Measurements from ENCODE around the gene CTXND1.

The CTXND1 gene

DNA sequence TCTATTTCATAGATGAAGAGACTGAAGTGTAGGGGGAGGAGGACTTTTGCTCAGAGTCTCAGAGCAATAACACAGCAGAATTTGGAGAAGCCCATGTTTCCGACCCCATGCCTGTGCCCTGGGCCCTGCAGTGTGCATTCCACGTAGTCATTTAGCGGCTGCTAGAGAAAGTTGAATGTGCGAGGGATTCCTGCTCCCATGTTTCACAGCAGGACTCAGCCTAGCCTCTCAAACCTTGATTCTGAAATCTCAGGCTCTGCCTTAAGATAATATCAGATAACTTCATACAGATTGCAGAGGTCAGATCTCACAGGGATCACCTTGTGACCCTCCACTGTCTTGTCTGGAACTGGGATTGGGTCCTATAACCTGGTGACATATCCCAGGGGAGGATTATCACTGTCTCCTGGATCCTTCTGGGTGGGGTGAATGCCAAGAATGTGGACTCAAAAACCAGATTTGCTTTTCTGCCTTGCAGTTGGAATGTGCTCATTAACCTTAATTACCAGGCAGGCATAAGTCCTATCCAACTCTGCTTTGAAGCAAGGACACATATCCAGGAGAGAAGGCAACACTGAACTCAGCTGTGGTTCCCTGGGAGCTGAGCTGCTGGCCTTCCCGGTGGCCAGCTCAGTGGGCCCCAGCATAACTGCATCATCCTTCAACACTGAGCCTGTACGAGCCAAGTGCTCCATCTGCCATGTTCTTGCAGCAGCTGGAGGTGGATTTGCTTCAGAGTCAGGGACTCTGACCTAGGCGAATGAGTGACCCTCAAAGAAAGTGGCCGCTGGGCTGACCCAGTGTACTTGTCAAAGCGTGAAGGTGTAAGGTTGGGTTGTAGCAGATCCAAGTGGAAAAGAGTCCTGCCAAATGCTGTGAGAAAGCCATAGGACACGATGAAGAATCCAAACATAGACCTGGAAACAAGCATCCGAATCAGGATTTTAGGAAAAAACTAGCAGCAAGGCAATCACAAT, 43.0 kb downstream of the CTXND1 start:
- DNase-seq (ENCODE audit: low read depth), result no peak

DNA sequence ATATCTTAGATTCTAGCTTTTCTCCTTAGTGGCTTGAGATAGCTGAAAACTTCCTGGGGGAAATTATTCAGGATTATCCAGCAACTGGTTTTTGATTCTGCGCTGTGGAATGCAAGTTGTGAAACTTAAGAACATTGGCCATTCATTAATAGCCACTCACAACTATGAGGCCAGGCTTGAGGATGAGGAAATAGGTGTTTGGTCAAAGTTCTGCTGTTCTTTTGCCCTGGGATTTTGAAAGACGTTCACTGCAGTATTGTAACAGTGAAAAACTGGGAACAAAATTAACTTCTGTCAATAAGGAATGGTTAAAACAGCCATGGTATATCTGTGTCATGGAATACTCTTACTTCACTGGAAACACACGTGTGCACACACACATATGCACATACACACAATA, 44.1 kb downstream of the CTXND1 start:
- peak; percentile 11 for DNase-seq (ENCODE audit: low read depth)

DNA sequence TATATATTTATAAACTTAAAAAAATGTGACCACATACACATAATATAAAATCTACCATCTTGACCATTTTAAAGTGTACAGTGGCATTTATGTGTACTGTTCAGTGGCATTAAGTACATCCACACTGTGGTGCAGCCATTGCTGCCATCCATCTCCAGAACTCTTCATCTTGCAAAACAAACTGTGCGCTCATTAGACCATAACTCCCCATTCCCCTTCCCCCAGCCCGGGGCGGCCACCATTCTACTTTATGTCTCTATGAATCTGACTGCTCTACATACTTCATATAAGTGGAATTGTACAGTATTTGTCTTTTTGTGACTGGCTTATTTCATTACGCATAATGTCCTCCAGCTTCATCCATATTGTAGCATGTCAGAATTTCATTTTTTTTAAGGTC, 47.8 kb downstream of the CTXND1 start:
- no peak for DNase-seq (ENCODE audit: low read depth)

DNA sequence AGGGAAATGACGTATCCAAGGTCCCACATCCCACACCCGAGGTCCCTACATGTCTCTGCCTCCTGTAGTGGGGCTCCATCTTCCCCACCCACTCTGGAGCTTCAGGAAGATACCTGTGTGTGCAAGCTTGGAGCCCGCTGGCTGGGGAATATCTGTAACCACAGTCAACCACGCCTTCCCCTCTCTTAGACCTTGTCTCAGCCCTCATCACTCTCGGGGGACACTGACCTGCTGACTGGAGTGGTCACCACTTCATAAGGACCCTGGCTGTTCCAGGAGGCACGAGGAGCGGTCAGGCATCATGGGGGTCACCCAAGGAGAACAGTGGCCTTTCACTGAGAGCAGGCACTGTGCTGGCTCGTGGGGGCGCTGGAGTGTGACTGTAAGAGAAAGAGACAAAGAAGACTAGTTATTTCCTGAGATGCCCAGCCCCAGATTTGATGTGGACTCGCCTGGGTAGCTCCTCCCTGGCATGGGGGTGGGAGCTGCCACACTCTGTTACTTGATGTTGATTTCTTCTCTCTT, 48.6 kb downstream of the CTXND1 start:
- no peak for DNase-seq (ENCODE audit: low read depth)

DNA sequence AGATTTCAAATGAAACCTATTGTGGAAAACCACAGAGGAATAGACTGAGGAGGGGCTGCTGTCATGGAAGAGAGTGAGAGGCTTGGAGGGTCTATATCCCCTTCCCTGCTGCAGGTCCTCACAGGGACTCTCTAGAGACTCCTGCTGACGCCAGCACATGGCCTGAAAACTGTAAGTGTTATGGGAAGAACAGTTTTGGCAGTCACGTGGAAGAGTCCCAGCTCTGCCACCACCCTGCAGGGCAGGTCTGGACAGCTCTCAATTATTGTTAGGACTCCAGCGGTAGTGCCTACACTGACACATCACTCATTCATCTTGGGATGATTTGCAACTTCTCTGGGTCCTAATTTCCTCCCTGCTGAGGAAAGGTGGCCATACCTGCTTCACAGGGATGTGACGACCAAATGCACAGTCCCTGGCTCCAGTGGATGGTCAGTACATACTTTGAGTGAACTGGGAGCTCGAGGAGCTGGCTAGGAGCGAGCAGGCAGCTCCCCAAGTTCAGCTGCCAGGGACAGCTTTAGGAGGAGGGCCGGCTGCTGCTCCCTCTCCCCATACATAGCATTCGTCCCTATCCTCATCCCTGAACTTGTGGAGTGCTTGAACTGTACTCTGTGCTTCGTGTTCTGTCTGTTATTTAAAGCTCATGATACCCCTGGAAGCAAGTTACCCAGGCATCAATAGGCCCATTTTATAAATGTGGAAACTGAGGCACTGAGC, 49.2 kb downstream of the CTXND1 start:
- DNase-seq (ENCODE audit: low read depth), result no peak

DNA sequence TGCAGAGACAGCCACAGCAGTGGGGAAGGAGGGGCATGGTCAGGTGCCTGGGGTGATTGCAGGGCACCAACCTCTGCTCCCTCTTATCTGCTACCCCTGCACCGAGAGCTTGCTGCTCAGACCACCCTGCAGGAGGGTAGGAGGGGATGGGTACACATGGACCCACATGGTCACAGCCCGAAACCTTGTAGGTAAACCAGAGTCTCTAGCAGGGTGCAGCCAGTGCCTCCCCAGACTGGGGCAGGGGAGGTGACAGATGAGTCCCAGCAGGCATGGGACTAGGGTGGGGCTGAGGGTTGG, 50.0 kb downstream of the CTXND1 start:
- no peak for DNase-seq (ENCODE audit: low read depth)

DNA sequence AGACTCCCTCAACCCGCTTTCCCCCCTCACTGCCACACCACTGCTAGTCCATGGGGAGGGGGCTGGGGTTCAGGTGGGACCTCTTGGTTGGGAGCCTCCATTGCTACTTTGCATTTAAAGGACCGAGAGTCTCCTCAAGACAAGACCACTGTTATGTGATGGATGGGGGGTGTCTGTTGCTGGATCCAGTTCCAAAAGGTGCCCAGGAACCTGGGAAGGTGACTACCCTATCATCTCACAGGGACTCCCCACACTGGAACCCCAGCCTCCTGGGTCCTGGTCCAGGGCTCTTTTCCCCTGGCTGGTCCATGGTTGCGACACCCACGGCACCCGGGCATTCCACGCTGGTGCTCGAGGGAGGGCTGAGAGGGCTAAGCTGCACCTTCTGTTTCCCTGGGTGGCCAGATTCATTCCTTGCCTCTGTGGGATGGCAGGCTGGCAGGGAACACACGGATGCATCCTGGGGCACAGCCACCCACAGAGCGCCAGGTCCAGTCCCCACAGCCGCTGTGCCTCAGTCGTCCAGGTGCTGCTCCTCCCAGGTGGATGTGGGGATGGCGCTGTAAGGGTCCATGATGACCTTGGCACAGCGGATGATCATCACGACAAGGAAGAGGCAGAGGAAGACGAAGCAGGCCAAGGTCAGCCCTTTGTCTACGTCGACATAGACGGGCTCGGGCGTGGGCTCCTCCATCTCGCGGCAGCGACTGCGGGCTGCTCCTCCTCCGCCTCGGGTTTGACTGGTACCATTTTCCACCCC, 50.6 kb downstream of the CTXND1 start:
- DNase-seq (ENCODE audit: low read depth), result no peak

DNA sequence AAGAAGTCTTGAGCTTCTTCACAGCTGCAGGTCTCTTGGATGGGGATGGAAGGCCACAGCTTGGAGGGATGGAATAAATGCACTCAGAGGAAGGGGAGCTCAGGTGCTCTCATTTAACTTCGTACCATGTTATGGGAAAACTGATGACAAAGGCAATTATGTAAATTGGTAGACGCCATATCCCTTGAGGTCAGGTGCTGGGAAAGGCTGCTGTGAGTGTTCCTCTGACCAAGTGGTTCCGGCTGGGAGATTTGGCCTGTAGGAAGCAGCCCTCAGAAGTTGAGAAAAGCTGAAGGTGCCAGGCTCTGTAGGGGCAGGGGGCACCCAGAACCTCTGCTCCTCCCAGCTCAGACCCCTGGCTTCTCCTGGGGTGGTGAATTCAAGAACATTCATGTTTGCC, 52.1 kb downstream of the CTXND1 start:
- no peak for DNase-seq (ENCODE audit: low read depth)

DNA sequence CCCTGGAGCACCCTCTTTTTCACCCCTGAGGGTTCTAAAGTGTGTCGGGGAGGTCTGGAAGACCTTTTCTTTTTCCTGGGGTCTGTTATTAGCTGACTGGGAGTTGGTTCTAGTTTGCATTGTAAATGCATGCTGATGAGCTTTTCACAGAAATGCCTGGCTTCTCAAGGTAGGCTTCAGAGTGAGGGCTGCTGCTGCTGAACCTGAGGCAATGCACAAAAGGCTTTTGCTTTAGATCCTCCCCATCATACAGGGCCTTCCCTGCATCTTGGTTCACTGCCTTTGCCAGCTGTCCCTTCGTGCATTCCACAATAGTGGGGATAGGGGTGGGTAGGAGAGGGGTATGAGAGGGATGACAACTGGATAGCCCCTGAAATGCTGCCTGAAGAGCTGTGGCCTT, 52.6 kb downstream of the CTXND1 start:
- no peak for DNase-seq (ENCODE audit: low read depth)

DNA sequence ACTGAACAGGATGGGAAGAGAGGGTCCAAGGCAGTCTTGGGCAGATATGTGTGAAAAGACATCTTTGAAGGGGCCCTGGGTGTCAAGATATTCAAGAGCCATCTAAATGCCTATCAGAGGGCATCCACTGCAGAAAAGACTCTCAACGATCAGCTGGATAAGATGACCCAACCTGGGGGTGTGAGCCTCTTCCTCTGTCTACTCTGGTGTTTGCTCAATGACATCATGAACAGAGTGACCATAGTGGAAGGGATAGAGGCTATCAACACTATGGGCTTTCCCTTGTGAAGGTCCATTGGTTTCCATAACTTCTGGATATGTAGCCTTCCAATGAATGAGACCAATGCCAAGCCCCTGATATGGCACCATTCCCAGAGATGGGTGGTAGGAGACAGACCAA, 57.1 kb downstream of the CTXND1 start:
- no peak for DNase-seq (ENCODE audit: low read depth)

DNA sequence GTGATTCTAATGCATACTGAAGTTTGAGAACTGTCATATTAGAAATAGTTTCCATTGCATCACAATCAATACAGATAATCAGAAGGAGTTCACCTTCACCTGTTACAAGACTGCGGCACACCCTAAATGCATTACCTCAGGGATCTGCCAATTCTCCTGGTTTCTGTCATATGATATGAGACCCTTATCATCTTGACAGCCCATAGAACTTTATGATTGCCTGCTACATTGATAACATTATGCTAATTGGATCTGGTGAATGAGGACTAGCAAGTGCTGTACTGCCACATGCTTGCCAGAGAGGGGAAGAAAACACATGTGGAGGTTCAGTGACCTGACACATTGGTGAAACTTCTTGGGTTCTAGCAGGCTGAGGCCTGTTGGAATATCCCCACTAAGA, 57.8 kb downstream of the CTXND1 start:
- no peak for DNase-seq (ENCODE audit: low read depth)

DNA sequence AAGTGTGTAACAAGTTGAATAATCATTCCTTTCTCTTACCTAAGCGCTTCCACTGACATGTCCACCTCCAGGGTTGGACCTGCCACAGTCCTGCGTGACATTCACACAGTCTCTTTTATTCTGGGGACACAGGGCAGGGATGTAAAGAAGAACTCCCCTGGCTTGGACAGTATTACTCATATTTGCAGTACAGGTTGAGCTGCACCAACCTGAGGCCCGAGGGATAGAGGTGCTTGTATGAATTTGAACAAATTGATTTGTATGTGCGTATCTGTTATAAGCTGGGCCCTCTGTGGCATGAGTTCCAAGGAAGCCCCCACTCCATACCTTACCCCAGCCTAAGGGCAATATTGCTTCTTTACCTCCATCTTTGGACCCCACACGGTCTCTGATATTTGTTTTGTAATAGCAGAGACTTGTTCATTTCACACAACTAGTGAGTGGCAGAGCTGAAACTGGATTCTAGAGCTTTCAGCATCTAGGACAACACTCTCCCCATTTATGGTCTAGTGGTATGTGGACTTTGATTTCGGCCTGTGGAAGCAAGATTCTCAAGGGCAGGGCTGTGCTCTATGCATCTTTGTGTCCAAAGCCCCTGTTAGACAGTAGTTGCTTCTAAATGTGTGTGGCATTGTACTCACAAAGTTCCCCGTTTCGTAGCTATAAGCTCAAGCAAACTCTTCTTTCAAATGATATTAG, 60.0 kb downstream of the CTXND1 start:
- DNase-seq (ENCODE audit: low read depth), result no peak

DNA sequence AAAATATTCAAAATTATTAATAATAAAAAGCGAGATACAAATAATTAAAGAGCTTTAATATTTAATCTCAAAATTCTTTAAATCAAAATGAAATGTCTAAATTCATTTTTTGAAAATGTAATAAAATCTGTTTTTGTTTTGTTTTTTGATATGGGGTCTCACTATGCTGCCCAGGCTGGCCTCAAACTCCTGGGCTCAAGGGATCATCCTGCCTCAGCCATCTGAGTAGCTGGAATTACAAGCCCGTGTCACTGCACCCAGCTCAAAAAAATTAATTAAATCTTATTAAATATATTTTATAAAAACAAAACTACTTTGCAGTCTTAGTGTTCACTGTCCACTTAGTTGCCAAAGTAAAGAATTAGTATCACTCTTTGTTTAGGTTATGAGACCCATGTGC, 60.8 kb downstream of the CTXND1 start:
- no peak for DNase-seq (ENCODE audit: low read depth)

DNA sequence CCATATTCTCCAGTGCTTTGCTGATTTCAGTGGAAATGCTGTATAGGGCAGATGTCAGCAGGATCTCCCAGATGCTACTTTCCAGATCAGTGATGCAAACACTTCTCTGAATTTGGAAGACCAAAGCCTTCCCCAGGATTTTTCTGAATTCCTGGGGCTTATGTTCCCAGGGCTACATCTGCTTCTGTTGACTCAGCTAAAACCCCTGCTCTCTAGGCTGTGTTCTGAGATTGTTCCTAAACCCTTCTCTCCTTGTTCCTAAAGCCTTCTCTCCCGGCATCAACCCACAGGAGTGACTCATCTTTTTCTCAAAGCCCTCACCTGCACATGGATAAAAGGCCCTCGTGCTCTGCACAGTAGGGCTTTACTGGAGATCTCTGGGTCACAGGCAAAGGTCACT, 63.8 kb downstream of the CTXND1 start:
- no peak for DNase-seq (ENCODE audit: low read depth)

DNA sequence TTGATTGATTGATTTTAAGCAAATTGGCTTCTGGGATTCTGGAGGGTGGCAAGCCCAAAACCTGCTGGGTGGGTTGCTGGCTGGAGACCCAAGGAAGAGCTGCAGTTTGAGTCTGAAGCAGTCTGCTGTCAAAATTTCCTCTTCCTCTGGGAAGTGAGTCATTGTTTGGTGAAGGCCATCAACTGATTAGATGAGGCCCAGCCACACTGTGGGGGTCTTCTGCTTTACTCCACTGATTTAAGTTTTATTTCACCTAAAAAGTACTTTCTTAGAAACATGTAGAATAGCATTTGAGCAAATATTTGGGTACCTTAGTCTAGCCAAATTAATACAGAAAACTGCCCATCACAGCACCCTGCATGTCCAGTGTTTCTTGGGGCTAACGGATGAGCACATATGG, 65.4 kb downstream of the CTXND1 start:
- no peak for DNase-seq (ENCODE audit: low read depth)

DNA sequence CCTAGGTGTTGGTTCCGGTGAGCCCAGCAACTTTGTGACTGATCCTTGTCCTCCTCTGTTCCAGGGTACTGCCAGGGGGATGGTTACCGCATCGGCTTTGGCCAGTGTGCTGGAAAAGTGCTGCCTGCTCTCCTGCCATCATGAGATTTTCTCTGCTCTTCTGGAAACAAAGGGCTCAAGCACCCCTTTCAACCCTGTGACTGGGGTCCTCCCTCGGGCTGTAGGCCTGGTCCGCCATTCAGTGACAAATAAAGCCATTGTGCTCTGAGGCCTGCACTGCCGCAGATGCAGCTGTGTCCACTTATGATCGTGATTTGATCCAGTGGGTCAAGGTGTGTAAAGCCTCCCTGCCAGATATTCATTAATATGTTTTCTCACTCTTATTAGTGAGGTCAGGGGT, 65.9 kb downstream of the CTXND1 start:
- no peak for DNase-seq (ENCODE audit: low read depth)

DNA sequence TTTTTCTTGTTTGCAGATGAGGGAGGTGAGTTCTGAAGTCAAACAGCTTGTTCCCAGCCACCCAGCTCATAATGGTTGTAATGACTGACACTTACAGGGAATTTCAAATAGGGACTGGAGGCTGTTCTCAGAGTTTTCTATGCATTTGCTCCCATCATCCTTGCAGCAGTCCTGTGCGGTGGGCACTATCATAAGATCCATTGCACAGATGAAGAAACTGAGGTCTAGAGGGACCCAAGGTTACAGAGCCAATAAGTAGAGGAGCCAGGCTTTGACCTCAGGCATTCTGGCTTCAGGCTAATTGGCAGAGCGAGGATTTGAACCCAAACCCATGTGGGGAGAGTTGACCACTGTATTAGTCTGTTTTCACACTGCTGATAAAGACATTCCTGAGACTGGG, 66.9 kb downstream of the CTXND1 start:
- no peak for DNase-seq (ENCODE audit: low read depth)

DNA sequence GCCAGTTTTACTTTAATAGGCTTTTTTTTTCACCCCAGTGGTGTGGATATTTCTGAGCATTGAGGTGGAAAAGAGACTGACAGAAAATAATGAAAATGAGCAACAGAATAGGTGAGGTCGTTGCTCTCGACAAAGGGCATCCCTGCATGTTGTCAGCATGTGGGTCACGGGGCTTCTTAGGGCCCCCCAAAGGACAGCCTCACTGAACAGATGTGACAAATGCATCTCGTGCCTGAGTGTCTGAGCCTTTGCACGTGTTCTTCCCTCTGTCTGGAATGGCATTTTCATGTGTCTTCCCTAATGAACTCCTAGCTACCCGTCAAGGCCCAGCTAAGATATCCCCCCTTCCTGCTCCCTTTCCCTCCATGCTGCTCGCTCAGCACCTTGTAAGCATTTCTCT, 67.5 kb downstream of the CTXND1 start:
- DNase-seq (ENCODE audit: low read depth), result no peak

DNA sequence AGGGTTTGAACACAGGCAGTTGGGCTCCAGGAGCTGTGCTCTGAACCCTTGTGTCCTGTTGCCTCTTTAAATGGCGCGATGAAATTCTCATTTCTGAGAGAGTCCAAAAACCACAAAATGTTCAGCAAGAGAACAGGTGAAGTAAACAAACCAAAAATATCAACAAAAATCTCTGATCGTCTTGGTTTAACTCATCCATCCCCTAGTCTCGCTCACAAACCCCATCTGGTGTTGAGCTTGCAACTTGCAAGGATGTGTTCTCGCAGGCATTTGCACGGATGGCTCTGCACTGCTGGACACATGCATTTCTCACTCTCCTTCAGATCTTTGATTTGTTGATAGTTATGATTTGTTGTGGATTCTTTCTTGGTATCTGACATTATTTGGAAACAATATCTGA, 68.1 kb downstream of the CTXND1 start:
- DNase-seq (ENCODE audit: low read depth), result peak; percentile 25

DNA sequence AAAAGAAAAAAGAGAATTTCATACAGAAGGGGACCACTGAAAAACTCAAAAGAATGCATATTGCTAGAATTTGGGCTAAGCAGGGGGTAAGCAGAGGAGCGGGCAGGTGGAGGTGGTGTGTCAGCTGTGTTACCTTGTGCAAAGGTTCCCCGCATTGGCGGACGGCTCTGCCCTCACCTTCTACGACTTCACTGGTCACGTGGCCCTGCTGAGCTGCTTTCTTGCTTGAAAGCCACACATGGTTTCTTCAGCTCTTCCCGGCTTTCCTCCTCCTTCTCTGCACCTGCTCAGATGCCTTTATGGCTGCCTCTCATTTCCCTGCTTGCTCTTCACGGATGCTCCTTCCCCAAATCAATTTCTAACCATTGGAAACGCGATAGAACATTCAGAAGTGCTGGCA, 68.7 kb downstream of the CTXND1 start:
- DNase-seq (ENCODE audit: low read depth), result no peak

DNA sequence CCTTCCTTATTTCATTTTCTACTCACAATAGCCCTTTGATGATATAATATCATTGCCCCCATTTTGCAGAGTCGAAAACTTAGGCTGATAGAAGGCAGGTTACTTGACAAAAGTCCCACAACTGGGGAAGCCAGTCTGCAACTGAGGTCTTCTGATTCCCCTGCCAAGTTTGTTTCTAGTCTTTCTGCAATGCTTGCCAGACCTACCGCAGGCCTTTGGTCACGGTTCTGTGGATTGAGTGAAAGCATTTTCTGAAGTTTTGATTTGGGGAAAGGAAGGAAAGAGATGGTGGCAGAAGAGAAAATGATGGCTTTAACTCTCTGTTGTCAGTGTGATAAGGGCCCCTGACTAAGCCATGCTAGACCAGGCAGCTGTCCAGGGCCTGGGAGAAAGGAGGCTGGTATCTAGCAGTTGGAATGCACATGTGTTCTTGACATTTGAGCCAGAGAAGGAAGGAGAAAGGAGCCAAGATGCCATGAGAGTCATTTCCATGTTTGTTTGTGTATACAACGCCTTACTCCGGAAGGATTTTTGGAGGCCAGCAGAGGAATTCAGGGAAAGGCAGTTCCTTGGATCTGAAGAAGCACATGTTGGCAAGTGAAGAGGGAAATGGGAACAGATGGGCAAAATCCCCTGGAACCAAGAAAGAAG, 69.3 kb downstream of the CTXND1 start:
- peak; percentile 68 for DNase-seq (ENCODE audit: low read depth)

DNA sequence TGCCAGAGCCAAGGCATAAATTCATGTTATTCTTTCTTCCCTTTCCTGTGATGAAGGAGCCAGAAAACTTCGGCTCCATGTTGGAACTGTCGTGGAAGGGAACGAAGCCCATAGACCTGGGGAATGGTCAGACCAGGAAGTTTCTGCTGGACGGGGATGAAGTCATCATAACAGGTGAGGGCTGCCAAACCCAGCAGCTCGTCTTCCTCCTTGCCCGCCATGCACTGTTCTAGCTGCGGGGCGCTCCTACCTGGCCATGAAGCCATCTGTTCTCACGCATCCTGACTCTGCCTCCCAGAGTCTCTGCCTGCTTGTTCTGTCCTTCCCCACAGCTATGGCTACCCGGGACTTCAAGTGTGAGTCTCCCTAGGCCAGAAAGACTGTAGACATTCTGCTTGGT, 71.0 kb downstream of the CTXND1 start:
- DNase-seq (ENCODE audit: low read depth), result no peak
